DMS53 treated with DMSO at 0.1 percent for 48 hours (cell line): ENCODE results near the gene XDH.

Experiments
- DNase-seq: peaks from one replicate; lab custom pipeline; 2025; ENCODE audit not compliant: unreplicated experiment; lab: John Stamatoyannopoulos, UW

XDH gene

GRCh38 chr2:31366733-31367132, 47.8 kb downstream of the XDH start:
- DNase-seq, result no peak

- no peak for DNase-seq
These were observed 48.6 kb downstream of the XDH start for GRCh38 chr2:31365834-31366505.

- no peak for DNase-seq
These were observed 49.2 kb downstream of the XDH start for GRCh38 chr2:31365348-31365747.

- no peak for DNase-seq
These were observed 50.4 kb downstream of the XDH start for GRCh38 chr2:31363956-31364750.

- DNase-seq, result no peak
These were observed 52.0 kb downstream of the XDH start for GRCh38 chr2:31362581-31362980.

- DNase-seq, result no peak
These were observed 55.3 kb downstream of the XDH start for GRCh38 chr2:31359229-31359628.

- no peak for DNase-seq
These were observed 59.7 kb downstream of the XDH start for GRCh38 chr2:31354837-31355236.

GRCh38 chr2:31353179-31353578, 61.4 kb downstream of the XDH start:
- no peak for DNase-seq

GRCh38 chr2:31349684-31350083, 64.9 kb downstream of the XDH start:
- no peak for DNase-seq

- no peak for DNase-seq
These were observed 65.4 kb downstream of the XDH start for GRCh38 chr2:31349160-31349559.

- no peak for DNase-seq
These were observed 65.9 kb downstream of the XDH start for GRCh38 chr2:31348618-31349017.

GRCh38 chr2:31347750-31348149, 66.8 kb downstream of the XDH start:
- DNase-seq, result no peak

GRCh38 chr2:31347319-31347718, 67.2 kb downstream of the XDH start:
- no peak for DNase-seq

GRCh38 chr2:31344447-31344846, 70.1 kb downstream of the XDH start:
- no peak for DNase-seq

- no peak for DNase-seq
These were observed 73.2 kb downstream of the XDH start for GRCh38 chr2:31341351-31341750.

- DNase-seq, result no peak
These were observed 74.8 kb downstream of the XDH start for GRCh38 chr2:31339696-31340095.

GRCh38 chr2:31337860-31338259, 76.7 kb downstream of the XDH start:
- DNase-seq, result no peak

- no peak for DNase-seq
These were observed 77.3 kb downstream of the XDH start for GRCh38 chr2:31337197-31337596.

GRCh38 chr2:31335921-31336585, 78.5 kb downstream of the XDH start:
- DNase-seq, result no peak

- DNase-seq, result no peak
These were observed 80.1 kb downstream of the XDH start for GRCh38 chr2:31334311-31335026.

- peak; percentile 47 for DNase-seq
These were observed 80.9 kb downstream of the XDH start for GRCh38 chr2:31333527-31334183.
